DND-41 (cell line): ENCODE measurements around the gene PRRX2.

Experiments
- ATAC-seq: fragments of 200-7000 bp; cut with Tn5 transposase; 3 replicates; pipeline ENCODE4 v1.9.1; 2021; ENCODE audit warnings: low read depth; ENCODE audit not compliant: insufficient read depth
- DNase-seq: peaks from one replicate; pipeline ENCODE4 v3.0.0-alpha.2; 2020
- H2AFZ ChIP-seq: 2 replicates; pipeline ENCODE4 v1.6.0; 2012; ENCODE audit warnings: low read depth, low read length
- H3K27ac ChIP-seq: 2 replicates; pipeline ENCODE4 v1.5.1; 2012; ENCODE audit warnings: low read length, inconsistent platforms
- H3K27me3 ChIP-seq: fragments of 200-600 bp; sonication (generic); 2 replicates; pipeline ENCODE4 v1.6.0; 2012; ENCODE audit warnings: low read length, mild to moderate bottlenecking, inconsistent platforms; ENCODE audit not compliant: insufficient read depth, poor library complexity
- H3K36me3 ChIP-seq: 2 replicates; pipeline ENCODE4 v1.5.1; 2012; ENCODE audit warnings: low read length, inconsistent platforms; ENCODE audit not compliant: insufficient read depth
- H3K4me1 ChIP-seq: 2 replicates; pipeline ENCODE4 v1.5.1; 2012; ENCODE audit warnings: mild to moderate bottlenecking, low read length; ENCODE audit not compliant: insufficient read depth
- H3K4me2 ChIP-seq: 2 replicates; pipeline ENCODE4 v1.6.0; 2012; ENCODE audit warnings: mild to moderate bottlenecking, moderate library complexity, low read length, inconsistent platforms; ENCODE audit not compliant: insufficient read depth
- H3K4me3 ChIP-seq, 2 experiments: fragments of 200-600 bp in 1 of 2; shearing (Covaris generic) in 1 of 2; 2 replicates each; pipeline ENCODE4 v1.5.1; 2012 to 2016; ENCODE audit warnings: inconsistent platforms in 2 of 2, low read length in 2 of 2, mild to moderate bottlenecking in 2 of 2, low read depth in 1 of 2, moderate library complexity in 1 of 2
- H3K79me2 ChIP-seq: 2 replicates; pipeline ENCODE4 v1.6.0; 2012; ENCODE audit warnings: low read length, inconsistent platforms; ENCODE audit not compliant: insufficient read depth
- H3K9ac ChIP-seq: 2 replicates; pipeline ENCODE4 v1.6.0; 2012; ENCODE audit warnings: low read depth, mild to moderate bottlenecking, inconsistent platforms, low read length, moderate library complexity
- H3K9me3 ChIP-seq: 2 replicates; pipeline ENCODE4 v1.5.1; 2012; ENCODE audit warnings: low read length, moderate library complexity, mild to moderate bottlenecking, inconsistent platforms; ENCODE audit not compliant: insufficient read depth, severe bottlenecking
- H4K20me1 ChIP-seq: 2 replicates; pipeline ENCODE4 v1.6.0; 2012; ENCODE audit warnings: low read length; ENCODE audit not compliant: insufficient read depth
- CTCF ChIP-seq: IDR thresholded peaks from 2 replicates; pipeline ENCODE4 v1.5.1; 2012; ENCODE audit warnings: borderline replicate concordance, low read length, moderate library complexity, mild to moderate bottlenecking; ENCODE audit not compliant: poor library complexity, severe bottlenecking; ENCODE audit errors: extremely low read depth
- EZH2 ChIP-seq: IDR thresholded peaks from 3 replicates; pipeline ENCODE4 v1.6.1; 2012; ENCODE audit warnings: borderline replicate concordance, low read depth, mild to moderate bottlenecking, moderate library complexity, low read length, inconsistent platforms; ENCODE audit not compliant: severe bottlenecking

The PRRX2 gene

DNA sequence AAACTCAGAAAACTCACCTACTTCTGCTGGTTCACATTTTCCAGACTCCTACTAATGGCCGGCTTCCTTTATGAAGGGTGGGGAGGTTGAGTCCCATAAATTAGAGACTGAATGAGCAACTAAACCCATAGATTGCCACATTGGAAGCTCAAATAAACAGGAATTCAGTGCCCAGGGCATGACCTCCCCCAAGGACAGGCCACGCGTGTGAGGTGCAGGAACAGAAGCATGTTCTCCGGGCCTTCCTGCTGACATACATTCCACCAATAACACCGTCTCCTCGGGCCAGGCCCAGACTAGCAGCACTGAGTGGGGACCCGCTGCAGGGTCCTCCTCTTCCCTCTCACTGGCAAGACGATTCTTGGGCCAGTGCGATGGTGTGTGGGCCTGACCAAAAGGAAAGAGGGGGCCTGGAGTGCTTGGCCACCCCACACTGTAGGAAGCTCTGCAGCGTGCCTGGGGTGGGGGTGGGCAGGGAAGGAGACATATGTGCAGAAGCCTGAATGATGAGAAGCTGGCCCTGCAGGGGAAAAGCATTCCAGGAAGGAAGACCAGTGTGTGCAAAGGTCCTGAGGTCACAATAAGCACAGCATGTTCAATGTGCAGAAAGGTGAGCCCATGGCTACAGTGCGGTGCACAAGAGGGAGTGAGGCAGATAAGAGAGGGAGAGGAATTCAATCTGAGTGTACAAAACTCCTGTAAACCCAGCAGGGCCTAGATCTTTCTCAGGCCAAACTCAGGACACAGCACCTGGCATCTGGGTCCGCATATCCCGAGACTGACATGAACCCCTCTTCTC is 75.4 kb downstream of the PRRX2 start:
- no peak overlapping the region for H3K9ac ChIP-seq
- no peaks in the 10 kb centered on the region for H3K36me3 ChIP-seq
- H3K27me3 ChIP-seq: peaks cover 4% of the 10 kb centered on the region
- no peak overlapping the region for H3K4me2 ChIP-seq
- H3K4me3 ChIP-seq: no peak overlapping the region
- ATAC-seq (no peak), DNase-seq (no peak)
- no peaks in the 10 kb centered on the region for H3K9me3 ChIP-seq
- TF ChIP-seq CTCF: no peak
- TF ChIP-seq EZH2: no peak
- peaks cover 10% of the 10 kb centered on the region for H3K4me1 ChIP-seq
- no peaks in the 10 kb centered on the region for H3K79me2 ChIP-seq
- H4K20me1 ChIP-seq: no peaks in the 10 kb centered on the region
- H3K27ac ChIP-seq: no peak overlapping the region
- H2AFZ ChIP-seq: no peak overlapping the region

DNA sequence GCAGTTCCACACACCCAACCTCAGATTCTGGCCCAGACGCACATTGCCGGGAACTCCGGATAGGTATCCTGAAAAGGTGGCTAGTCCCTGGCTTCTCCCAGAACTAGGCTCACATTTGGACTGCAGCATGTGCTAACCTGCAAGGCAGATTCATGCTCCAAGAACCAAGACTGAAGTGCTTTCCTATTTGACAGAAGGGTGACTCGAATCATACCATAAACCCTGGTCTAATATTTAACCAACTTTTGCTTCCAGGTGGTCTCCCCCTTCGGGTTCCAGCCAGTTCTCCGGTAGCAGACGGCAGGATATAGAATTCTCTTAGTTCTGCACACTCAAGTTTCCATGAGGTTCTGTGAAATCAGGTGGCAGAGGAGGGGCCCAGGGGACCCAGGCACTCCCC is 79.8 kb downstream of the PRRX2 start:
- Histone ChIP-seq H3K4me3 (no peak overlapping the region), H3K79me2 (no peaks in the 10 kb centered on the region), H3K27ac (no peak overlapping the region), H3K9me3 (no peaks in the 10 kb centered on the region), H3K36me3 (no peaks in the 10 kb centered on the region), H3K9ac (no peak overlapping the region), H3K4me2 (no peak overlapping the region), H3K27me3 (peaks cover 4% of the 10 kb centered on the region), H4K20me1 (no peaks in the 10 kb centered on the region), H2AFZ (no peak overlapping the region), H3K4me1 (no peaks in the 10 kb centered on the region)
- no peak for ATAC-seq
- no peak for DNase-seq
- TF ChIP-seq CTCF (no peak), EZH2 (no peak)

DNA sequence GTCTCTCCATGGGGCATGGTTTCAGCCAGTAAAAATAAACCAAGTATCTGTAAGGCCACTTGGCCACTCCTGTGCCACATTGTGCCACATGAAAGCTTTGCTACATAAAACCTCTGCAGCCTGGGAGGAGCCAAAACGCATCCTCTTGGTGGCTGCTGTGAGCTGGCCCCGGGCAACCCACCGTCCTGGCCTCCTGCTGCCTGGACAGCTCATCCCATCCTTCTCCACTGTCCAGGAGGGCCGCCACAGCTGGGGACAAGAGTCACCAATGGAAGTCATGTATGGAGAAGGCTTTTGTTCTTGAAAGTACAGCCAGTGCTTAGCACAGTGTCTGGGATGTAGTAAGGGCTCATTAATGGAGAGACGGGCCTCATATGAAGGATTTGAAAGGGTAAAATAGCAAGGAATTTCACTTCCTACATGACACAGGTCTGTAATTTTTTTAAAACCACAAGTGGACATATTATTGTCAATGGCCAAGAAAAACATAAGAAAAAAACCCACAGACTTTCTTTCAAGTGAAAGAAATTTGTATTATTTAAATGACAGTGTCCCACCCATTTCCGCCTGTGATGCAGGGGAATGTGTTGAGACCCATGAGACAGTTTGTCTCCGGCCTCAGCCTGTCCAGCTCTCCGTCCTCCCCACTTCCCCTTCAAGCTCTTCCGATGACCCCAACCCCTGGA is 80.8 kb downstream of the PRRX2 start:
- Histone ChIP-seq H3K4me2 (no peak overlapping the region), H3K9ac (no peak overlapping the region), H3K9me3 (no peaks in the 10 kb centered on the region), H3K27ac (no peak overlapping the region), H3K27me3 (peaks cover 4% of the 10 kb centered on the region), H3K4me1 (no peaks in the 10 kb centered on the region), H4K20me1 (no peaks in the 10 kb centered on the region), H2AFZ (no peak overlapping the region), H3K36me3 (no peaks in the 10 kb centered on the region), H3K4me3 (no peak overlapping the region), H3K79me2 (no peaks in the 10 kb centered on the region)
- ATAC-seq (no peak), DNase-seq (no peak)
- TF ChIP-seq CTCF (no peak), EZH2 (no peak)
